SK-N-SH treated with all-trans-retinoic acid at 6 μM for 48 hours (cell line): ENCODE data around the gene OR51A2.

Source experiments
- ATAC-seq: fragments of 200-7000 bp; cut with Tn5 transposase; 3 replicates; pipeline ENCODE4 v1.9.1; 2020; ENCODE audit warnings: mild to moderate bottlenecking, moderate library complexity
- ARNTL ChIP-seq: fragments of 450-650 bp; formaldehyde crosslinking; IDR thresholded peaks from 2 replicates; pipeline ENCODE4 v1.5.0; 2020; ENCODE audit warnings: low read depth, mild to moderate bottlenecking, moderate library complexity, borderline replicate concordance
- BACH2 ChIP-seq: fragments of 250-450 bp; sonication (Bioruptor Pico); IDR thresholded peaks from 2 replicates; pipeline ENCODE4 v1.9.0; 2021; ENCODE audit warnings: mild to moderate bottlenecking, borderline replicate concordance
- CSDC2 ChIP-seq: fragments of 250-450 bp; sonication (Bioruptor Pico); IDR thresholded peaks from 2 replicates; pipeline ENCODE4 v1.5.0; 2020; ENCODE audit warnings: mild to moderate bottlenecking, moderate library complexity
- ESRRG ChIP-seq: fragments of 250-450 bp; sonication (Bioruptor Pico); IDR thresholded peaks from 2 replicates; pipeline ENCODE4 v1.6.1; 2021; ENCODE audit warnings: mild to moderate bottlenecking
- GLIS3 ChIP-seq: fragments of 250-450 bp; sonication (Bioruptor Pico); IDR thresholded peaks from 2 replicates; pipeline ENCODE4 v1.5.0; 2020; ENCODE audit warnings: mild to moderate bottlenecking, moderate library complexity
- ISL1 ChIP-seq: fragments of 250-450 bp; sonication (Bioruptor Pico); IDR thresholded peaks from 2 replicates; pipeline ENCODE4 v2.1.2; 2022; ENCODE audit warnings: mild to moderate bottlenecking, moderate library complexity
- OSR1 ChIP-seq: fragments of 250-450 bp; sonication (Bioruptor Pico); IDR thresholded peaks from 2 replicates; pipeline ENCODE4 v1.8.0; 2022; ENCODE audit warnings: moderate library complexity, mild to moderate bottlenecking, inconsistent platforms
- PPARA ChIP-seq: fragments of 250-450 bp; sonication (Bioruptor Pico); IDR thresholded peaks from 2 replicates; pipeline ENCODE4 v1.5.0; 2020; ENCODE audit warnings: mild to moderate bottlenecking, borderline replicate concordance
- RARB ChIP-seq: fragments of 250-450 bp; sonication (Bioruptor Pico); IDR thresholded peaks from 2 replicates; pipeline ENCODE4 v1.8.0; 2021; ENCODE audit warnings: mild to moderate bottlenecking, moderate library complexity
- SNAI2 ChIP-seq: fragments of 250-450 bp; sonication (Bioruptor Pico); IDR thresholded peaks from 2 replicates; pipeline ENCODE4 v1.5.0; 2020; ENCODE audit warnings: mild to moderate bottlenecking, moderate library complexity
- TCF4 ChIP-seq: fragments of 250-450 bp; sonication (Bioruptor Pico); IDR thresholded peaks from 2 replicates; pipeline ENCODE4 v1.8.0; 2021; ENCODE audit warnings: mild to moderate bottlenecking, moderate library complexity, borderline replicate concordance
- TOX ChIP-seq: fragments of 250-450 bp; sonication (Bioruptor Pico); IDR thresholded peaks from 2 replicates; pipeline ENCODE4 v1.8.0; 2021; ENCODE audit warnings: mild to moderate bottlenecking, moderate library complexity, borderline replicate concordance
- ZC3H10 ChIP-seq: fragments of 250-450 bp; sonication (Bioruptor Pico); IDR thresholded peaks from 2 replicates; pipeline ENCODE4 v1.5.1; 2021; ENCODE audit warnings: mild to moderate bottlenecking, moderate library complexity
- ZFP3 ChIP-seq: fragments of 250-450 bp; sonication (Bioruptor Pico); IDR thresholded peaks from 2 replicates; pipeline ENCODE4 v1.5.0; 2020; ENCODE audit warnings: mild to moderate bottlenecking, moderate library complexity
- ZFP30 ChIP-seq: fragments of 450-650 bp; formaldehyde crosslinking; IDR thresholded peaks from 2 replicates; pipeline ENCODE4 v1.5.0; 2022; ENCODE audit warnings: mild to moderate bottlenecking, moderate library complexity
- ZNF565 ChIP-seq: fragments of 450-650 bp; formaldehyde crosslinking; conservative IDR thresholded peaks from 2 replicates; pipeline ENCODE4 v1.5.0; 2020; ENCODE audit warnings: low read depth, mild to moderate bottlenecking, moderate library complexity
- ZNF70 ChIP-seq: fragments of 450-650 bp; formaldehyde crosslinking; IDR thresholded peaks from 2 replicates; pipeline ENCODE4 v1.5.0; 2020; ENCODE audit warnings: mild to moderate bottlenecking, moderate library complexity
- TF ChIP-seq, protein P1 (sequence below): fragments of 250-450 bp; sonication (Bioruptor Pico); IDR thresholded peaks from 2 replicates; pipeline ENCODE4 v1.8.0; 2021; ENCODE audit warnings: low read depth, mild to moderate bottlenecking, moderate library complexity, borderline replicate concordance
- TF ChIP-seq, protein P2 (sequence below): fragments of 250-450 bp; sonication (Bioruptor Pico); IDR thresholded peaks from 2 replicates; pipeline ENCODE4 v1.5.0; 2020; ENCODE audit warnings: mild to moderate bottlenecking, moderate library complexity
- TF ChIP-seq, protein P3 (sequence below): fragments of 250-450 bp; sonication (Bioruptor Pico); IDR thresholded peaks from 2 replicates; pipeline ENCODE4 v1.5.1; 2021; ENCODE audit warnings: mild to moderate bottlenecking, moderate library complexity
- TF ChIP-seq, protein P4 (sequence below): fragments of 250-450 bp; sonication (Bioruptor Pico); IDR thresholded peaks from 2 replicates; pipeline ENCODE4 v1.8.0; 2020; ENCODE audit warnings: mild to moderate bottlenecking, moderate library complexity, borderline replicate concordance

OR51A2 gene

DNA sequence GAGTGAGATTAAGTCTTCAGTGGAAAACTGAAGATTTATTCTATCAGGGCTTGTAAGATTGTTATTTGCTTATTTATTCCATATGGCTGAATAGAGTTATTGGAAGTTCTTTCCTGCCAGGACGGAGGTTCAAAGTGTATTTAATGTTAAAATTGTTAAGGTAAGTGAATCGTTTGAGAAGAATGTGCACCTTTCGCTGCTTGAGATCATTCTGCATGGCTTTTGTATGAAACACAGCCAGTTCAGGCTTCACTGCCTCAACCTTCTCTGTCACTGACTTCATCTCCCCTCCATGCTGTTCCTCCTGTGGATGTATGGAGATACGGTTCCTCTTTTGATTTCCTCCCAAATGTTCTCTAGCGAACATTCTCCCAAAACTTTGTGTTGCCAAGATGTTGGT, 19.9 kb upstream of the OR51A2 start:
- ATAC-seq, result no peak

DNA sequence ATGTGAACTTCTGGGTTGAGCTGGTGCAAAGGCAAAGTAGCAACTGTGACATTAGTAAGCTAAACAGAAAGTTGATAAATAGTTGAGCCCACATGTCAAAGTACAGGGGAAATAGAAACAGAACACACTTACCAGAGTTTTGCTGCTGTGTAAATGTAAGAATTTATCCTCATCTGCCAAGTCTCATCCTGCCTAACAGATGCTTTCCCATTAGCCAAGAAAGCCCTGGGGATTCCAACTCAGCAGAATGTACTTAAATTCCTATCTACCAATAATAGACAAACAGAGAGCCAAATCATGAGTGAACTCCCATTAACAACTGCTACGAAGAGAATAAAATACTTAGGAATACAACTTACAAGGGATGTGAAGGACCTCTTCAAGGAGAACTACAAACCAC, 7.3 kb upstream of the OR51A2 start:
- TF ChIP-seq, protein P1, sequence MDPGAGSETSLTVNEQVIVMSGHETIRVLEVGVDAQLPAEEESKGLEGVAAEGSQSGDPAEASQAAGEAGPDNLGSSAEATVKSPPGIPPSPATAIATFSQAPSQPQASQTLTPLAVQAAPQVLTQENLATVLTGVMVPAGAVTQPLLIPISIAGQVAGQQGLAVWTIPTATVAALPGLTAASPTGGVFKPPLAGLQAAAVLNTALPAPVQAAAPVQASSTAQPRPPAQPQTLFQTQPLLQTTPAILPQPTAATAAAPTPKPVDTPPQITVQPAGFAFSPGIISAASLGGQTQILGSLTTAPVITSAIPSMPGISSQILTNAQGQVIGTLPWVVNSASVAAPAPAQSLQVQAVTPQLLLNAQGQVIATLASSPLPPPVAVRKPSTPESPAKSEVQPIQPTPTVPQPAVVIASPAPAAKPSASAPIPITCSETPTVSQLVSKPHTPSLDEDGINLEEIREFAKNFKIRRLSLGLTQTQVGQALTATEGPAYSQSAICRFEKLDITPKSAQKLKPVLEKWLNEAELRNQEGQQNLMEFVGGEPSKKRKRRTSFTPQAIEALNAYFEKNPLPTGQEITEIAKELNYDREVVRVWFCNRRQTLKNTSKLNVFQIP (CRISPR knock-in tag), result no peak
- TF ChIP-seq OSR1 (CRISPR knock-in tag) (no peak), GLIS3 (CRISPR knock-in tag) (no peak), RARB (CRISPR knock-in tag) (no peak), ESRRG (CRISPR knock-in tag) (no peak), ZNF565 (no peak), ARNTL (CRISPR knock-in tag) (no peak), TOX (CRISPR knock-in tag) (no peak), CSDC2 (CRISPR knock-in tag) (no peak), ZFP30 (CRISPR knock-in tag) (no peak), ZNF70 (no peak), BACH2 (CRISPR knock-in tag) (no peak)
- TF ChIP-seq, protein P2, sequence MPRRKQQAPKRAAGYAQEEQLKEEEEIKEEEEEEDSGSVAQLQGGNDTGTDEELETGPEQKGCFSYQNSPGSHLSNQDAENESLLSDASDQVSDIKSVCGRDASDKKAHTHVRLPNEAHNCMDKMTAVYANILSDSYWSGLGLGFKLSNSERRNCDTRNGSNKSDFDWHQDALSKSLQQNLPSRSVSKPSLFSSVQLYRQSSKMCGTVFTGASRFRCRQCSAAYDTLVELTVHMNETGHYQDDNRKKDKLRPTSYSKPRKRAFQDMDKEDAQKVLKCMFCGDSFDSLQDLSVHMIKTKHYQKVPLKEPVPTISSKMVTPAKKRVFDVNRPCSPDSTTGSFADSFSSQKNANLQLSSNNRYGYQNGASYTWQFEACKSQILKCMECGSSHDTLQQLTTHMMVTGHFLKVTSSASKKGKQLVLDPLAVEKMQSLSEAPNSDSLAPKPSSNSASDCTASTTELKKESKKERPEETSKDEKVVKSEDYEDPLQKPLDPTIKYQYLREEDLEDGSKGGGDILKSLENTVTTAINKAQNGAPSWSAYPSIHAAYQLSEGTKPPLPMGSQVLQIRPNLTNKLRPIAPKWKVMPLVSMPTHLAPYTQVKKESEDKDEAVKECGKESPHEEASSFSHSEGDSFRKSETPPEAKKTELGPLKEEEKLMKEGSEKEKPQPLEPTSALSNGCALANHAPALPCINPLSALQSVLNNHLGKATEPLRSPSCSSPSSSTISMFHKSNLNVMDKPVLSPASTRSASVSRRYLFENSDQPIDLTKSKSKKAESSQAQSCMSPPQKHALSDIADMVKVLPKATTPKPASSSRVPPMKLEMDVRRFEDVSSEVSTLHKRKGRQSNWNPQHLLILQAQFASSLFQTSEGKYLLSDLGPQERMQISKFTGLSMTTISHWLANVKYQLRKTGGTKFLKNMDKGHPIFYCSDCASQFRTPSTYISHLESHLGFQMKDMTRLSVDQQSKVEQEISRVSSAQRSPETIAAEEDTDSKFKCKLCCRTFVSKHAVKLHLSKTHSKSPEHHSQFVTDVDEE (CRISPR knock-in tag), result no peak
- no peak for ATAC-seq

More for the DNA sequence above, 19.9 kb upstream of the OR51A2 start:
- TF ChIP-seq, protein P1 (CRISPR knock-in tag), result no peak
- TF ChIP-seq GLIS3 (CRISPR knock-in tag) (no peak), ZNF70 (no peak), TCF4 (CRISPR knock-in tag) (no peak), SNAI2 (CRISPR knock-in tag) (no peak), ISL1 (CRISPR knock-in tag) (no peak), ZFP30 (CRISPR knock-in tag) (no peak), TOX (CRISPR knock-in tag) (no peak)
- TF ChIP-seq, protein P2 (CRISPR knock-in tag), result no peak
- TF ChIP-seq, all 23 proteins: peak for 0

DNA sequence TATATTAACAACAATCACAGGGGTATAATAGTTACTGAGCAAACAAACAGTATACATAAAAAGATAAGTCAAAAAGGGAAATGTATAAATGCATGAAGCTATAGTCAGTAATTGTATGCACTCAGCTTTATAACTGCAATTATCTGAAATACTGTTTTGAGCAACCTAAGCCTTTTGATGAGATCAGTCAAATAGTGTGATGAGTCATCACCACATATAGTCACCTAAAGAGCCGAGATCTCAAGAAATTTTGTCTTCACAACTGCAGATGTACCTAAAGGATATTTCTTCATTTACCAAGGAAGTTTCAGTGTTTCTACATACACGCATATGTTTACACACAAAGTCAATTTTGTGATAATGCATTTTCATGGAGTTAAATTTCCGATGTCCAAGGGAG, 5.4 kb upstream of the OR51A2 start:
- TF ChIP-seq, protein P3, sequence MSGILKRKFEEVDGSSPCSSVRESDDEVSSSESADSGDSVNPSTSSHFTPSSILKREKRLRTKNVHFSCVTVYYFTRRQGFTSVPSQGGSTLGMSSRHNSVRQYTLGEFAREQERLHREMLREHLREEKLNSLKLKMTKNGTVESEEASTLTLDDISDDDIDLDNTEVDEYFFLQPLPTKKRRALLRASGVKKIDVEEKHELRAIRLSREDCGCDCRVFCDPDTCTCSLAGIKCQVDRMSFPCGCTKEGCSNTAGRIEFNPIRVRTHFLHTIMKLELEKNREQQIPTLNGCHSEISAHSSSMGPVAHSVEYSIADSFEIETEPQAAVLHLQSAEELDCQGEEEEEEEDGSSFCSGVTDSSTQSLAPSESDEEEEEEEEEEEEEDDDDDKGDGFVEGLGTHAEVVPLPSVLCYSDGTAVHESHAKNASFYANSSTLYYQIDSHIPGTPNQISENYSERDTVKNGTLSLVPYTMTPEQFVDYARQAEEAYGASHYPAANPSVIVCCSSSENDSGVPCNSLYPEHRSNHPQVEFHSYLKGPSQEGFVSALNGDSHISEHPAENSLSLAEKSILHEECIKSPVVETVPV (CRISPR knock-in tag), result no peak
- no peak for ATAC-seq

DNA sequence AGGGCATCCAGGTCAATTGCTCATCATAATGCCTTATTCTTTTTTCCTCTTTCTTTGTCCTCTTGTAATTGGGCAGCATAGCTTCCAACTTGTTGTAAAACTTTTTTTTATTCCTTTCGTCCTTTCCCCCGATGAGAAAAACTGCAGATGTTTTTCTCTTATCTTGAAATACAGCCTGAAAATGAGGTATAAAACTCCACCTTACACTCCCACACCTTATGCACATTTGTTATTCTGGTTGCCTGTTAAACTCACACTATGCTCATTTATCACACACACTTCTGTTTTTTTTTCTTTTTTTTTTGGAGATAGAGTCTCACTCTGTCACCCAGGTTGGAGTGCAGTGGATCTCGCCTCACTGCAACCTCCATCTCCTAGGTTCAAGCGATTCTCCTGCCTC, 1.9 kb upstream of the OR51A2 start:
- no peak for ATAC-seq
- TF ChIP-seq ARNTL (CRISPR knock-in tag) (no peak), ESRRG (CRISPR knock-in tag) (no peak), TCF4 (CRISPR knock-in tag) (no peak), PPARA (CRISPR knock-in tag) (no peak), RARB (CRISPR knock-in tag) (no peak), OSR1 (CRISPR knock-in tag) (no peak), ZNF565 (no peak), ZFP3 (CRISPR knock-in tag) (no peak), ZC3H10 (CRISPR knock-in tag) (no peak), CSDC2 (CRISPR knock-in tag) (no peak), ZNF70 (no peak), ISL1 (CRISPR knock-in tag) (no peak)
- TF ChIP-seq, protein P4, sequence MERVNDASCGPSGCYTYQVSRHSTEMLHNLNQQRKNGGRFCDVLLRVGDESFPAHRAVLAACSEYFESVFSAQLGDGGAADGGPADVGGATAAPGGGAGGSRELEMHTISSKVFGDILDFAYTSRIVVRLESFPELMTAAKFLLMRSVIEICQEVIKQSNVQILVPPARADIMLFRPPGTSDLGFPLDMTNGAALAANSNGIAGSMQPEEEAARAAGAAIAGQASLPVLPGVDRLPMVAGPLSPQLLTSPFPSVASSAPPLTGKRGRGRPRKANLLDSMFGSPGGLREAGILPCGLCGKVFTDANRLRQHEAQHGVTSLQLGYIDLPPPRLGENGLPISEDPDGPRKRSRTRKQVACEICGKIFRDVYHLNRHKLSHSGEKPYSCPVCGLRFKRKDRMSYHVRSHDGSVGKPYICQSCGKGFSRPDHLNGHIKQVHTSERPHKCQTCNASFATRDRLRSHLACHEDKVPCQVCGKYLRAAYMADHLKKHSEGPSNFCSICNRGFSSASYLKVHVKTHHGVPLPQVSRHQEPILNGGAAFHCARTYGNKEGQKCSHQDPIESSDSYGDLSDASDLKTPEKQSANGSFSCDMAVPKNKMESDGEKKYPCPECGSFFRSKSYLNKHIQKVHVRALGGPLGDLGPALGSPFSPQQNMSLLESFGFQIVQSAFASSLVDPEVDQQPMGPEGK, result no peak
- TF ChIP-seq, protein P3 (CRISPR knock-in tag), result no peak
